Rectal smooth muscle tissue (tissue), 1 donor: ENCODE results near the gene WASL.
"Not testable (repeated sequence)": the region's sequence is repeated elsewhere in the genome, so short reads cannot be mapped to it uniquely, and the experiment has no call there.

Experiments
- H3K27ac ChIP-seq: one replicate; pipeline ENCODE4 v1.7.0; 2013; ENCODE audit warnings: low read depth, low read length, inconsistent platforms
- H3K27me3 ChIP-seq: one replicate; pipeline ENCODE4 v1.7.0; 2013; ENCODE audit warnings: low read length; ENCODE audit not compliant: control insufficient read depth, insufficient read depth
- H3K36me3 ChIP-seq: one replicate; pipeline ENCODE4 v1.7.0; 2013; ENCODE audit warnings: low read length; ENCODE audit not compliant: control insufficient read depth, insufficient read depth
- H3K4me1 ChIP-seq: one replicate; pipeline ENCODE4 v1.7.0; 2013; ENCODE audit warnings: low read length; ENCODE audit not compliant: control insufficient read depth, insufficient read depth
- H3K4me3 ChIP-seq: one replicate; pipeline ENCODE4 v1.7.0; 2013; ENCODE audit warnings: low read length
- H3K9ac ChIP-seq: one replicate; pipeline ENCODE4 v1.7.0; 2013; ENCODE audit warnings: low read length

Gene WASL

DNA sequence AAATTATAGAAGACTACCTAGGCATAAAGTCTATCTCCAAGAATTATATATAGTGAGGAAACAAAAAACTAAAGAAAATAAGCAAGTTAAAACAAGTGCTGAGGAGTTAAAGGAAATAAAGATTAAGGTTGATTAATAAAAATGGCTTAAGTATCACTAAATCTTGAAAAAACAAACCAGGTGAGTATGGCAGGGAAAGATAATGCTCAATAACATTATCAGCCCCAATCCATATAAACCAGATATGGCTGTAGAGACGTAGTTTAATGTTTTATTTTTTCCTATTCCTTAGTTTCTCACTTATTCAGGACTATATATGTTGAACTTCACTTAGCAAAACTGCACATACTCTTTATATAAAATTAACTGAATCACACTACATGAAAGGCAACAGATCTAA, 4.4 kb downstream of the WASL start:
- Histone ChIP-seq H3K9ac (no peak overlapping the region), H3K36me3 (no peaks in the 10 kb centered on the region), H3K4me3 (no peak overlapping the region), H3K4me1 (peaks cover 23% of the 10 kb centered on the region), H3K27ac (no peak overlapping the region), H3K27me3 (no peaks in the 10 kb centered on the region)

DNA sequence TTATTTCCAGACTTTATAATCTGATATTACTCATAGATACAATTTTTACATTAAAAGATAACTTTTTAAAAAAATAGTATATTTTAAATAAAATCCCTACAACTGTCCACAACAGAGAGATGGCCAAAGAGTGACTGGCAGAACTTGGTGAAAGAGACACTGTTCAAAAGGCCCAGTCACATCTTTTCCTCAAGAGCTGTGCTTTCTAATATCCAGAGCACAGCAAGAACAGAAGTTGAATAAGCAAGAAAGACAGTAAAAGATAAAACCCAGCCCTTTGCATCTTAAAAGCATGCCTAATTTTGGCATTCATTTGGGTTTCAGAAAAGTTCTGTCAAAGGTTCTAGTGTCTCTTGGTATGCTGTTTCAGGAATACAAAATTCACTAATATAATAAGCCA, 6.9 kb downstream of the WASL start:
- H3K4me3 ChIP-seq: no peak overlapping the region
- no peak overlapping the region for H3K9ac ChIP-seq
- peaks cover 17% of the 10 kb centered on the region for H3K4me1 ChIP-seq
- no peak overlapping the region for H3K27ac ChIP-seq
- no peaks in the 10 kb centered on the region for H3K27me3 ChIP-seq
- H3K36me3 ChIP-seq: no peaks in the 10 kb centered on the region

DNA sequence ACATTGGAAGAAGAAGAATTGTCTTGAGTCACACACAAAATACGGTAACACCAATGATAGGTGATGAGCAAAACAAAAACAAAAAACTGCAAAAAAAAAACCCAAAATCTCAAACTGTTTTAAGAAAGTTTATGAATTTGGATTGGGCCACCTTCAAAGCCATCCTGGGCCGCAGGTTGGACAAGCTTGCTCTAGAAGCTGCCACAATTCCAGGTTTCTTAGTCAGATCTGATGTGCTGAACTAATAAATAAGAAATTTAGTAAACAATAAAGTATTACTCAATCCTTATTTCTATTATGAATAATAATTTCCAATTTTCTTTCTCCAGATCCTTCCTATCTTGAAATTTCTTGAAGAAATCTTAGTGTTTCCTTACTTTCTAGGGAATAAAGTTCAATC, 10.0 kb downstream of the WASL start:
- Histone ChIP-seq H3K27ac (no peak overlapping the region), H3K9ac (no peak overlapping the region), H3K4me1 (no peaks in the 10 kb centered on the region), H3K27me3 (no peaks in the 10 kb centered on the region), H3K4me3 (no peak overlapping the region), H3K36me3 (no peaks in the 10 kb centered on the region)

DNA sequence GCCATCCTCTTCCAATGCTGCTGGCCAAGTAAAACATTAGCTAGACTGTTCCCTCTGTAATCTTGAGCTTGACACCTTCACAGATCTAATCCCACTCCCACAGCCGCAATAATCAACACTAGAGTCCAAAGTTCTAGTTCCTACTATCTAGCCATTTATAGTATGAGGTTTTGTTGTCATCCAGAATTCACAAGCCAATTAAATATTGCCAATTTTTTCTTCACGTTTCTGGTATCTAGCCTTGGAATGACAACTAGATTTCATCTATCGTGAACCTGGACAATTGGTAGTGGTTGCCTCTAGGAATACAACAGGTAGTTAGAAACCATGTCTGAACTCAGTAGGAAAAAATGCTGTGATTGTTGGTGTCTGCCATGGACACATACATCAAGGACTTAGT, 10.4 kb downstream of the WASL start:
- no peaks in the 10 kb centered on the region for H3K4me1 ChIP-seq
- no peaks in the 10 kb centered on the region for H3K27me3 ChIP-seq
- H3K27ac ChIP-seq: no peak overlapping the region
- H3K36me3 ChIP-seq: no peaks in the 10 kb centered on the region
- no peak overlapping the region for H3K4me3 ChIP-seq
- H3K9ac ChIP-seq: no peak overlapping the region

DNA sequence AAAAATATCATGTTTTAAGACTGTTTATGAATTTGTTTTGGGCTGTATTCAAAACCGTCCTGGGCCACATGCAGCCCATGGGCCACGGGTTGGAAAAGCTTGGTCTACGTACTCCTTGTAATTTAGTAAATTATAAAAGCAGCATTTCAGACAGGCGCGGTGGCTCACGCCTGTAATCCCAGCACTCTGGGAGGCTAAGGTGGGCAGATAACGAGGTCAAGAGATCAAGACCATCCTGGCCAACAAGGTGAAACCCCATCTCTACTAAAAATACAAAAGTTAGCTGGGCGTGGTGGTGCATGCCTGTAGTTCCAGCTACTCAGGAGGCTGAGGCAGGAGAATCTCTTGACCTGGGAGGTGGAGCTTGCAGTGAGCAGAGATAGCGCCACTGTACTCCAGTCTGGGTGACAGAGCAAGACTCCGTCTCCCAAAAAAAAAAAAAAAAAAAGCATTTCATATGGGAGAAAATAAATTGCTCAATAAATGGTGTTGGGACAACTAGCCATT, 11.6 kb downstream of the WASL start:
- H3K9ac ChIP-seq, H3K27ac ChIP-seq, H3K4me1 ChIP-seq, H3K4me3 ChIP-seq, H3K36me3 ChIP-seq, H3K27me3 ChIP-seq: not testable (repeated sequence)

DNA sequence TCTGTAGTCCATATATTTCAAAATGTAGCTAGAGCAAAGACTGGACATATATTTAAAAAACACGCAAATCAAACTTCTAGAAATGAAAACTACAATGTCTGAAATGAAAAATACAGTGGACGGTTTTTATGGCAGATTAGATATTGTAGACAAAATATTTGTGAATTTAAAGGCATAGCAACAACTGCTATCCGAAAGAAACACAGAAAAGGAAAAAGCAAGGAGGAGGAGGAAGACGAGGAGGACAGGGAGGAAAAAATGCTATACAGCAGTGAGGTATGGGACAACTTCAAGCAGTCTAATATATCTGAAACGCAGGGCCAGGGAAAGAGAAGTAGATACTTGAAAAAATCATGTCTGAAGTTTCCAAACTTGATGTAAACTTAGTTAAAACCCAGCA, 13.3 kb downstream of the WASL start:
- Histone ChIP-seq H3K4me3 (no peak overlapping the region), H3K27me3 (no peaks in the 10 kb centered on the region), H3K9ac (no peak overlapping the region), H3K36me3 (no peaks in the 10 kb centered on the region), H3K27ac (no peak overlapping the region), H3K4me1 (no peaks in the 10 kb centered on the region)

DNA sequence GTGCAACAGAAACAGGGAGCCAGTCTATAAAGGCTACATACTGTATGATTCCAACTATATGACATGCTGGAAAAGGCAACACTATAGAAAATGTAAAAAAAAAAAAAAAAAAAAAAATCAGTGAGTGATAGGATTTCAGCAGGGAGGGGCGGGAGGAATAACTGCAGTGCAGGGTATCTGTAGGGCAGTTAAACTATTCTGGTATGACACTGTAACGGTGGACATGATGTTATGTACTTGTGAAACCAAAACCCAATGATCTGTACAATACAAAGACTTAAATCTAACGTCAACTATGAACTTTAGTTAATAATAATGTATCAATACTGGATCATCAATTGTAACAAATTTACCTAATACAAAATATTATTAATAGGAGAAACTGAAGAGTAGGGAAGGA, 14.3 kb downstream of the WASL start:
- Histone ChIP-seq H3K27ac (no peak overlapping the region), H3K9ac (no peak overlapping the region), H3K36me3 (no peaks in the 10 kb centered on the region), H3K4me3 (no peak overlapping the region), H3K4me1 (no peaks in the 10 kb centered on the region), H3K27me3 (no peaks in the 10 kb centered on the region)

DNA sequence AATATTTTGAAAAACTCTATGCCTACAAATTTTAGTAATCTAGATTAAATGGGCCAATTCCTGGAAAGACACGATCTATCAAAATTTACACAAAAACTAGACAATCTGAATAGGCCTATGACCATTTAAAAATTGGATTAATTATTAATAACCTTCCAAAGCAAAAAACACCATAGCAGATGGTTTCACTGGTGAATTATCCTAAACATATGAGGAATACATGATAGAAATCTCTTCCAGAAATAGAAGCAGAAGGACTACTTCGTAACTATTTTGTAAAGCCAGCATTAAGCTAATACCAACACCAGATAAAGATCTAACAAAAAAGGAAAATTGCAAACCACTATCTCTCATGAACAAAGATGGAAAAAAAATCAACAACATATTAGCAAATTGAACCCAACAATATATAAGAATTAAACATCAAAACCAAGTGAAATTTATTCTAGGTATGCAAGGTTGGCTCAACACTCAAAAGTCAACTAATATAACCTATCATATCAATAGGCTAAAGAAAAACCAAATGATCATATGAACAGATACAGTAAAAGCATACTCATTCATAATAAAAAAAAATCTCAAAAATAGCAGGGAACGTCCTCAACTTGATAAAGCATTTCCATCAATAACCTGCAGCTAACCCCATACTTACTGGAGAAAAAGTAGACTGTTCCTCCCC, 16.3 kb downstream of the WASL start:
- Histone ChIP-seq H3K9ac (no peak overlapping the region), H3K27ac (no peak overlapping the region), H3K27me3 (no peaks in the 10 kb centered on the region), H3K4me3 (no peak overlapping the region), H3K36me3 (no peaks in the 10 kb centered on the region), H3K4me1 (no peaks in the 10 kb centered on the region)

DNA sequence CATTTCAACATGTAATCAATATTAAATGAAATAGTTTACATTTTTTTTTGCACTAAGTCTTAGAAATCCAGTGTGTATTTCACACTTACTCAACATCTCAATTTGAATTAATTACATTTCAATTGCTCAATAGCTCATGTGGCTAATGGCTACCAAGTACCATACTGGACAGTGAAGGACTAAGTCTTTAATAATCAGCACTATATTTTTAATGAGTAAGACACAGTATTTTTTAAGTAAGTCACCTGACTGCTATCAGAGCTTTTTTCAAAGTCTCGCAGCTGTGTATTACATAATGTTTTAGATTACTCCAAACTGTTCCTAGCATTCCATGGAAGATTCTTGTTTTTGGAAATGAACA, 19.6 kb downstream of the WASL start:
- Histone ChIP-seq H3K27me3 (no peaks in the 10 kb centered on the region), H3K36me3 (no peaks in the 10 kb centered on the region), H3K9ac (no peak overlapping the region), H3K4me3 (no peak overlapping the region), H3K4me1 (peaks cover 7% of the 10 kb centered on the region), H3K27ac (no peak overlapping the region)

DNA sequence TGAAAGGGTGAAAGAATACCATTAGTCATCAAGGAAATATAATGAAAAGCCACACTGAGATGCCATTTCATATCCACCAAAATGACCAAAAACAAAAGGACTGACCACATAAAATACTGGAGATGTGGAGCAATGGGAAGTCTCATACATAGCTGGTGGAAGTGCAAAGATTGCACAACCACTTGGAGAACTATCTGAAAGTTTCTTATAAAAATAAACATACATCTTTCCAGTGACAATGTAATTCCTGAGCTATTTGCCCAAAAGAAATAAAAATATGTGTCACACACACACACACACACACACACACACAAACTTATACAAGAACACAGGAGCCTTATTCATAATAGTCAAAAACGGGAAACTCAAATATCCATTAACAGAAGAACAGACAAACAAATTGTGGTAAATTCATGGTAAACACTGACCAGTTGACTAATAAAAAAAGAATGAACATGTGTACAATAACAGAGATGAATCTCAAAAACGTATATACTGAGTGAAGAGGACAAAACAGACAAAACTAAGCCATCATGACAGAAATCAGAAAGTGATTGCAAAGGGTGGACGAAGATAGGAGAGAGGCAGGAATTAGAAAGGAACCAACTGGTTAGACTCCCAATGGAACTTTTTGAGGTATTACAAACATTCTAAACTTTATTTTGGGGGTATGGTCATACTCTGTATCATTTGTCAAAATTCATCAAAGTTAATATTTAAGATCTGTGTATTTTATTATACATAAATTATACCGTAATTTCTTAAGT, 21.5 kb downstream of the WASL start:
- H3K27me3 ChIP-seq: no peaks in the 10 kb centered on the region
- no peaks in the 10 kb centered on the region for H3K36me3 ChIP-seq
- H3K27ac ChIP-seq: no peak overlapping the region
- no peak overlapping the region for H3K9ac ChIP-seq
- no peak overlapping the region for H3K4me3 ChIP-seq
- peaks cover 20% of the 10 kb centered on the region for H3K4me1 ChIP-seq

DNA sequence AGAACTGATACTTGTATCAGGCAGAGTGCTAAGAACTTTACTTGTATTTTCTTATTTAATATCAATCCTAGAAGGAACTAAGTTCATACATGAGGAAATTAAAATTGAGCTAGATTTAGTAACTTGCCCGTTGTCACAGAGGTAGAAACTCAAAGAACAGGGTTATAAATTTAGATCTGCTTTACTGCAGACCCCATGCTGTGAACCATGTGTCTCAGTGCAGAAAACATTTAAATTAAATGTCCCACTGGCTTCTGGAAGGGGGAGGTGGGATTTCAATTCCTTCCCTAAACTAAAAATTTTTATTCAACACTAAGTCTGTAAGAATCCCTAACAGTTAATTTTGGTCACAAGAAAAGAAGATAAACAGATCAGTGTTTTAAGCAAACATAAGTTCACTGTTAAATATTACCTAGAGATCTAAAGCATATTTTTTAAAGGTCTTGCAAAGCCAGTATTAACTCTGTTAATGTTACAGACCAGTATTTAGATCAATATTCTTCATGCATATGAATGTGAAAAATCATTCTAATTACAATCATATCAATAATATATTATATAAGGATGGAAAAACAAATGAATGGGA, 23.1 kb downstream of the WASL start:
- Histone ChIP-seq H3K4me3 (no peak overlapping the region), H3K27me3 (no peaks in the 10 kb centered on the region), H3K27ac (no peak overlapping the region), H3K9ac (no peak overlapping the region), H3K4me1 (peaks cover 20% of the 10 kb centered on the region), H3K36me3 (no peaks in the 10 kb centered on the region)

DNA sequence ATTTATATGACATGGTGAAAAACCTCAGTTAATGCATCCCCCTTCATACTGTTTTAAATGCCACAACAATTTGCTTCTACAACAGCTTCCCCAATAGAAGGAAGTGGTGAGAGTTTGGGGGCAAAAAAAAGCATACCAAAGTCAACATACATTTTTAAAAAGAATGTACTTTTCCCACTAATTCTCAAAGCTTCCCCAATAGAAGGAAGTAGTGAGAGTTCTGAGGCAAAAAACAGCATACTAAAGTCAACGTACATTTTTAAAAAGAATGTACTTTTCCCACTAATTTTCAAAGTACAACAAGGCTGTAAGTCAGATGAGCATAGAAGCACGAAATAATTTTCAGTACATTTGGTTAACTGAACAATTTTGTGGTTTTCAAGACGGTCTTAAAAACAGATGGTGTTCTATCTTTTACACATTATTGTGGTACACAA, 24.0 kb downstream of the WASL start:
- Histone ChIP-seq H3K27me3 (no peaks in the 10 kb centered on the region), H3K27ac (no peak overlapping the region), H3K4me1 (peaks cover 20% of the 10 kb centered on the region), H3K9ac (no peak overlapping the region), H3K36me3 (no peaks in the 10 kb centered on the region), H3K4me3 (no peak overlapping the region)
